Breast epithelium (tissue), 4 donors: ENCODE measurements around the gene PARP16. TPM values are rescaled to one million over a fixed set of nuclear protein-coding genes. Genes with fewer than 3 reads are reported as not detected.
"Not testable (repeated sequence)": the region's sequence is repeated elsewhere in the genome, so short reads cannot be mapped to it uniquely, and the experiment has no call there.

ENCODE experiments used
- DNase-seq, 2 donors: peaks; one replicate each; pipeline ENCODE4 v3.0.0-alpha.2; 2019; ENCODE audit warnings: low spot score in 2 of 2
- H3K27ac ChIP-seq, 2 donors: fragments of 200-600 bp; sonication (generic) in 1 of 2; one replicate each; pipeline ENCODE4 v1.5.1; 2016 to 2019; ENCODE audit warnings: mild to moderate bottlenecking in 1 of 2
- H3K27me3 ChIP-seq, 2 donors: fragments of 200-600 bp; sonication (generic) in 1 of 2; one replicate each; pipeline versions ENCODE4 v1.5.1 to v1.6.0; 2017 to 2019; ENCODE audit warnings: control low read depth in 1 of 2, mild to moderate bottlenecking in 1 of 2
- H3K36me3 ChIP-seq: fragments of 200-600 bp; one replicate; pipeline ENCODE4 v1.5.1; 2019
- H3K4me1 ChIP-seq, 2 donors: fragments of 200-600 bp; sonication (generic); one replicate each; pipeline ENCODE4 v1.5.1; 2016 to 2019; ENCODE audit warnings: control low read depth in 1 of 2
- H3K4me3 ChIP-seq, 3 donors: fragments of 200-600 bp; sonication (generic); 1 replicate in 2 of 3; 2 replicates in 1 of 3; pipeline ENCODE4 v1.5.1; 2016 to 2019; ENCODE audit warnings: mild to moderate bottlenecking in 3 of 3, moderate library complexity in 2 of 3
- H3K9me3 ChIP-seq, 2 donors: fragments of 200-600 bp; sonication (generic) in 1 of 2; one replicate each; pipeline ENCODE4 v1.5.1; 2016 to 2019; ENCODE audit warnings: control low read depth in 1 of 2
- POLR2A ChIP-seq: fragments of 450-650 bp; IDR thresholded peaks from one replicate; pipeline ENCODE4 v1.6.1; 2016; ENCODE audit warnings: antibody characterized with exemption, mild to moderate bottlenecking, moderate library complexity
- POLR2AphosphoS5 ChIP-seq, 3 donors: sonication (generic); formaldehyde crosslinking; IDR thresholded peaks; one replicate each; pipeline ENCODE4 v1.6.1; 2017; ENCODE audit warnings: antibody characterized with exemption in 3 of 3
- intact Hi-C: fragments of 100-400 bp; cut with DNase I; formaldehyde crosslinking; loops from one replicate; pipeline ENCODE4 v1.15.1; 2023; ENCODE audit warnings: low total_unique reads
- total RNA-seq, 3 donors: library from RNA; depleted of rRNA; stranded (reverse); fragments of >200 nt; gene quantifications; one replicate each; pipeline ENCODE4 v1.1.0, GENCODE V29; 2016
- TF ChIP-seq, protein P1 (sequence below), 3 donors: fragments of 450-650 bp; IDR thresholded peaks; one replicate each; pipeline ENCODE4 v1.5.1; 2016 to 2017; ENCODE audit warnings: antibody characterized with exemption in 3 of 3, mild to moderate bottlenecking in 3 of 3, moderate library complexity in 3 of 3

PARP16 gene
- total RNA-seq, 3 donors from 2014 or later, result 8.5 to 14.9 (median 10.6) TPM

DNA sequence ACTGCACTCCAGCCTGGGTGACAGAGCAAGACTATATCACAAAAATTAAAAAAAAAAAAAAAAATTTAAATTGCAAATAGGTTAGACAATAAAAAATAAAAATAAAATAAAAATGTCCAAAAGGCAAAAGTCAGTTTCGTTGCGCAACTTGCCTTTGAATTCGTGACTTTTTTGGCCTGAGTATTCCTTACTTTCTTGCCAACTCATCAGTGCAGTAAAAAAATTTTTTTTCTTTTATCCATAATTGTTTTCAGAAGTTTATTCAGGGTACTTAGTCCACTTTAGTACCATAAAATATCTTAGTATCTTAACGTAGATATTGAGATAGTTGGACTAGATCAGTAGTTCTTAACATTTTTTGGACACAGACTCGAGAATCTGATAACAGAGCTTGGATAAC lies 53.0 kb downstream of the PARP16 start:
- H3K4me3 ChIP-seq, result no peak overlapping the region
- intact Hi-C loops, result no loop called here
- no peaks in the 10 kb centered on the region for H3K36me3 ChIP-seq
- H3K4me1 ChIP-seq, result no peaks in the 10 kb centered on the region
- no peak overlapping the region for H3K27ac ChIP-seq
- H3K27me3 ChIP-seq, result no peaks in the 10 kb centered on the region
- DNase-seq, result no peak
- TF ChIP-seq, protein P1, sequence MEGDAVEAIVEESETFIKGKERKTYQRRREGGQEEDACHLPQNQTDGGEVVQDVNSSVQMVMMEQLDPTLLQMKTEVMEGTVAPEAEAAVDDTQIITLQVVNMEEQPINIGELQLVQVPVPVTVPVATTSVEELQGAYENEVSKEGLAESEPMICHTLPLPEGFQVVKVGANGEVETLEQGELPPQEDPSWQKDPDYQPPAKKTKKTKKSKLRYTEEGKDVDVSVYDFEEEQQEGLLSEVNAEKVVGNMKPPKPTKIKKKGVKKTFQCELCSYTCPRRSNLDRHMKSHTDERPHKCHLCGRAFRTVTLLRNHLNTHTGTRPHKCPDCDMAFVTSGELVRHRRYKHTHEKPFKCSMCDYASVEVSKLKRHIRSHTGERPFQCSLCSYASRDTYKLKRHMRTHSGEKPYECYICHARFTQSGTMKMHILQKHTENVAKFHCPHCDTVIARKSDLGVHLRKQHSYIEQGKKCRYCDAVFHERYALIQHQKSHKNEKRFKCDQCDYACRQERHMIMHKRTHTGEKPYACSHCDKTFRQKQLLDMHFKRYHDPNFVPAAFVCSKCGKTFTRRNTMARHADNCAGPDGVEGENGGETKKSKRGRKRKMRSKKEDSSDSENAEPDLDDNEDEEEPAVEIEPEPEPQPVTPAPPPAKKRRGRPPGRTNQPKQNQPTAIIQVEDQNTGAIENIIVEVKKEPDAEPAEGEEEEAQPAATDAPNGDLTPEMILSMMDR (IDR thresholded peaks at IDR 0.05), result no peak
- TF ChIP-seq POLR2A (no peak), POLR2AphosphoS5 (IDR thresholded peaks at IDR 0.05) (no peak)
- no peaks in the 10 kb centered on the region for H3K9me3 ChIP-seq

GRCh38 chr15:65232520-65232919 lies 54.2 kb downstream of the PARP16 start:
- no peak overlapping the region for H3K4me3 ChIP-seq
- intact Hi-C loops, result no loop called here
- H3K27me3 ChIP-seq, result no peaks in the 10 kb centered on the region
- no peak for DNase-seq
- no peaks in the 10 kb centered on the region for H3K4me1 ChIP-seq
- no peaks in the 10 kb centered on the region for H3K9me3 ChIP-seq
- H3K36me3 ChIP-seq, result no peaks in the 10 kb centered on the region
- no peak overlapping the region for H3K27ac ChIP-seq
- TF ChIP-seq POLR2A, result no peak
- TF ChIP-seq POLR2AphosphoS5 (IDR thresholded peaks at IDR 0.05), result no peak
- TF ChIP-seq, protein P1 (IDR thresholded peaks at IDR 0.05), result no peak

DNA sequence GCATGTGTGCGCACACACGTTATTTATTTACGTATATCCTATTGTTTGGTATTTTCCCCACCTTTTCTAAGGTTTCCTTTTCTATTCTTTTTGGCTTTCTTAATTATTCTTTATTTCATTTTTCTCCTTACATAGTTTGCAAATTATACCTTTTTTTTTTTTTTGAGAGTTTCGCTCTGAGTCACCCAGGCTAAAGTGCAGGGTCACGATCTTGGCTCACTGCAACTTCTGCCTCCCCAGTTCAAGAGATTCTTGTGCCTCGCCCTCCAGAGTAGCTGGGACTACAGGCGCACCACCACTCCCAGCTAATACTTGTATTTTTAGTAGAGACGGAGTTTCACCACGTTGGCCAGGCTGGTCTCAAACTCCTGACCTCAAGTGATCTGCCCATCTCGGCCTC lies 55.4 kb downstream of the PARP16 start:
- Histone ChIP-seq H3K9me3 (no peaks in the 10 kb centered on the region), H3K4me3 (no peak overlapping the region), H3K36me3 (no peaks in the 10 kb centered on the region), H3K27ac (no peak overlapping the region), H3K27me3 (no peaks in the 10 kb centered on the region), H3K4me1 (no peaks in the 10 kb centered on the region)
- DNase-seq, result no peak
- TF ChIP-seq, protein P1 (IDR thresholded peaks at IDR 0.05), result no peak
- TF ChIP-seq POLR2AphosphoS5 (IDR thresholded peaks at IDR 0.05) (no peak), POLR2A (no peak)
- intact Hi-C loops, result no loop called here

- H3K27ac ChIP-seq, H3K9me3 ChIP-seq, H3K36me3 ChIP-seq, H3K27me3 ChIP-seq, H3K4me3 ChIP-seq, H3K4me1 ChIP-seq, DNase-seq, intact Hi-C loops: not testable (repeated sequence)
These were observed 59.8 kb downstream of the PARP16 start for GRCh38 chr15:65226901-65227300.

- H3K27me3 ChIP-seq, result no peaks in the 10 kb centered on the region
- no peaks in the 10 kb centered on the region for H3K4me1 ChIP-seq
- no peak for TF ChIP-seq POLR2AphosphoS5 (IDR thresholded peaks at IDR 0.05)
- TF ChIP-seq, protein P1 (IDR thresholded peaks at IDR 0.05), result no peak
- no peak for DNase-seq
- no peak overlapping the region for H3K4me3 ChIP-seq
- intact Hi-C loops, result no loop called here
- H3K9me3 ChIP-seq, result no peaks in the 10 kb centered on the region
- no peaks in the 10 kb centered on the region for H3K36me3 ChIP-seq
- H3K27ac ChIP-seq, result no peak overlapping the region
These were observed 60.5 kb downstream of the PARP16 start for GRCh38 chr15:65226221-65226620.

DNA sequence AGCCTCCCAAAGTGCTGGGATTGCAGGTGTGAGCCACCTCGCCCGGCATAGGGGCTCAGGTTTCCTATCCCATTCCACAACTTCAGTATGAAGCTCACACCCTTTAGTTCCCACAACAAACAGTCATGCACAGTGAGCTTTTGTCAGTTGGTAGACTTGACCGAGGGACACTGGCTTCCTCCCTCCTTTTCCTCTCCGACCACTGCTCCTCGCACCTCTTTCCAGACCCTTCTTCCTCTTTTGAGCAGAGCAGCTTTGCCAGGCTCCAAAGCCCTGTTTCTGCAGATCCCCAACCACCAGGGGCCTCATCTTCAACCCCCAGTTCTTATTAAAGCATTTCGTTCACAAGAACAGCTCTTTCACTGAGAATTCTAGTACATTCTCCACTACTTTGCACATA lies 62.7 kb downstream of the PARP16 start:
- no peak for DNase-seq
- Histone ChIP-seq H3K9me3 (no peaks in the 10 kb centered on the region), H3K36me3 (no peaks in the 10 kb centered on the region), H3K27me3 (no peaks in the 10 kb centered on the region), H3K4me3 (no peak overlapping the region), H3K4me1 (no peaks in the 10 kb centered on the region), H3K27ac (no peak overlapping the region)
- intact Hi-C loops, result no loop called here
- TF ChIP-seq, protein P1 (IDR thresholded peaks at IDR 0.05), result no peak
- TF ChIP-seq POLR2A (no peak), POLR2AphosphoS5 (IDR thresholded peaks at IDR 0.05) (no peak)
